GM19240 (cell line): ENCODE data around the gene ASPHD1.
"Not testable (repeated sequence)": the region's sequence is repeated elsewhere in the genome, so short reads cannot be mapped to it uniquely, and the experiment has no call there.

Source experiments
- DNase-seq: peaks from one replicate; pipeline ENCODE4 v3.0.0; 2011; ENCODE audit warnings: low spot score; ENCODE audit not compliant: insufficient read length

The ASPHD1 gene

DNA sequence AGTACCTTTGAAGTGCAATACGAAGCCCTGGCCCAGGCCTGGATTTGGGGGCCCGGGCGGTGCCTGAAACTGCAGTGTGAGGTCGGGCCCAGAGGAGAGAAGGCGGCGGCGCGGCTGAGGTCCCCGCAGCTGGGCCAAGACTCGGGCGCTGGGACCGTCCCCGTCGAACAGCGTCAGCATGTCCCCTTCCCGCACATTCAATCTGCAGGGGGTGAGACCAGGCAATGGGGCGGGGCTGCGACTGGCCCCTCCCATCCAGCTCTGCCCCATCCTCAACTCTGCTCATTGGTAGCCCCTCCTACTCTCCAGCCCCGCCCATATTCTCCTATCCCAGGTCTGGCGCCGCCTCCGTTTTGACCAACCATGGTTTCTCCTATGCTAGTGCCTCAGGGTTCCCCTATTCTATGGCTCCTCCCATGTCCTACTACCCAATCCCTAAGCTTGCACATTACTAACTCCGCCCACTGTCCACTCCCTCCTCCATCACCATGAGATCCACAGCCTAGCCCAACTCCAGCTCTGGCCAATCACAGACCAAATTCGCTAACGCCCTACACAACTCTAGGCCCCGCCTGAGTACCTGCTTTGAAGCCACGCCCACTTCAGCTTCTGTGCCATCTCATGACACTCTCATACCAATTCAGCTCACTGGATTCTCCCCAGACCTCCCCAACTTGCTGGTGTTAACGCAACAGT, 22.9 kb upstream of the ASPHD1 start:
- DNase-seq: no peak

DNA sequence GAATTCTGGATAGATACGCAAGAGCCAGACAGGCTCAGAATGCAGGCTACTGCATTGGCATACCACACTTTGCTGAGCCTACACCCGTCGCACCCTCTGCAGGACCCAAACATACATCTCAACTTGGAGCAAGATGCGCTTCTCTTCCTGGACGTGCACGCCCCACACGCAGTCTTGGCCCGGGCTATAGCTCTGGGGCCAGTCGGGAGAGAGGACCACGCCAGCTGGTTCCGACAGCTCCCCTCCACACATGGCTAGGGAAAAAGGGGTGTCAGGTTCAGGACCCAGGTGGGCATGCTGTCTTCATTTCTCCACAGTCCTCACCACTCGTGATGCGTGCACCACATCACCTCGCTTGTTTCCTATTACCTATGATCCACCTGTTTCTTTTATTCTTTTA, 22.1 kb upstream of the ASPHD1 start:
- DNase-seq: no peak

DNA sequence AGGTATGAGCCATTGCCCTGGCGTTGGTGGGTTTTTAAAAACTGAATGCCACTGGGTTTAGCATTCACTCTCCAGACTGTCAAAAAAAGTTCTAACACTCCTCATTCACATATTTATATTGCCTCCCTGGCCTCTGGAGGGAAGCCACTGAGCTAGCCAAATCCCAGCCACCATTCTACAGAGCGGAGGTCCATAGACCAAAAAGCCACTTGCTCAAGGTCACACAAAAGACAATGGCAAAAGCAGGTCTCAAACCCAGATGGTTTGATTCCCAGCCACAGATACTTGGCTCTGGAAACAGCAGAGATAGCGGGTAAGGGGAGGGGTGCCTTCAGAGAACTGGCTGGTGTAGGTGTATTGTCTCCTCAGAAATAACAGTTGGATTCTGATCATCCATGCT, 19.2 kb upstream of the ASPHD1 start:
- no peak for DNase-seq

DNA sequence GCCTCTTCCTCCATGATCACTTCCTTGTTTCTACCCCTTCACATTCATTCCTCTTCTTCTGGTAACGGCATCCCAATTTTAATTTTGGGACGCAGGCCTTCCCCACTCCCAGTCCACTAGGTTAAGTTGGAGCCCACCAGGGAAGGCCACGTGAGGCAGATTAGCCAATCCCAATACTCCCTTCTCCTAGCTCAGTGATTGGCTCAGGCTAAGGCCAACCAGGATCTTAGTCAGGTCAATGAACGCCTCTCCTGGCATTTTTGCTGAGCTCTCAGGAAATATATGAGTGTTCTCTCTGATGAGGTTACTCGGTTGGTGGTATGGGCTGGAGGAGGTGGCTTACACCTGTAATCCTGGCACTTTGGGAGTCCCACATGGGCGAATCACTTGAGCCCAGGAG, 16.3 kb upstream of the ASPHD1 start:
- DNase-seq: no peak

DNA sequence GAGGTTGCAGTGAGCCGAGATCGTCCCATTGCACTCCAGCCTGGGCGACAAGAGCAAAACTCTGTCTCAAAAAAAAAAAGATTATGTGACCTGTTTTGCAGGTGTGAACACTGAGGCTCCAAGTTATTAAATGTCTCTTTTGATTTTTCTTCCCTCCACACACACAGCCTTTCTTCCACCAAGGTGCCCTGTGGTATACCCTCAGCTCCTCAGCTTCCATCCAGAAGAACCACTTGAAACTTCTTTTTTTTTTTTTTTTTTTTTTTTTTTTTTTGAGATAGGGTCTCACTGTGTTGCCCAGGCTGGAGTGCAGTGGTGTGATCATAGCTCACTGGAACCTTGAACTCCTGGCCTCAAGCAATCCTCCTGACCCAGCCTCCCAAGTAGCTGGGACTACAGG, 10.9 kb upstream of the ASPHD1 start:
- DNase-seq: not testable (repeated sequence)

DNA sequence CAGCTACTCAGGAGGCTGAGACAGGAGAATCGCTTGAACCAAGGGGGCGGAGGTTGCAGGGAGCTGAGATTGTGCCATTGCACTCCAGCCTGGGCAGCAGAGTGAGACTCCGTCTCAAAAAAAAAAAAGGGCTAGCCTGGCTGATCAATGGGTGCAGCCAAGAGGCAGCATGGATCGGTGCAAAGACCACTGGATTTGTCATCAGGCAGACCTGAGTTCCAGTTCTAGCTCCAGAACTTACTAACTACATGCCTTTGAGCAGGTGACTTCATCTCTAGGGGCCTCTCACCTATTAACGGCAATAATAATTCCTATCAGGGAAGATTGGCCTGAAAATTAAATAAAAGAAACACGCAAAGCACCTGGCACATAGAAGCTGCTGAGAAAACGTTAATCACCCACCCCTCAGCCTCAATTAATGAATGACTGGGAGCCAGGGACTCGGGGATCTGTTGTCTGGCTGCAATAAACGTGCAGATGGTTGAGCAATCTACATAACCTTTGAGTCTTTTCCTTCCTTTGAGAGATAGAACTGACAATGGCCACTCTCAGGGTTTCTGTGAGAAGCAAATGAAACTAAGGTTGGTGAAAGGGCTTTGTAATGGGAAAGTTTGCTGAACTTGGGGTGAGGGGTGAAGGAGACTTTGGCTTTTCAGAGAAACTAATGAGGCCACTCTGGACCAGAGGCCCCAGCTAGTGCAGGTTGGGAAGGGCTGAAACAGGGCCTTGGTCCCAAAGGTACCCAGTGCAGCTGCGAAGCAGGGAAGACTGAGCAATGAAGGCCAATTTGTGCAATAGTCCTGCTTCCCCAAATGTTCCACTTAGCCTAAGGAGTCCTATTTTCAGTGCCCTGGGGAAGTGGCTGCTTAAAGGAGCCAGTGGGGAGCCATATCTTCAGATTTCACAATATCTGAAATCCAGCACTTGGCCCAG, 8.5 kb upstream of the ASPHD1 start:
- DNase-seq: no peak

DNA sequence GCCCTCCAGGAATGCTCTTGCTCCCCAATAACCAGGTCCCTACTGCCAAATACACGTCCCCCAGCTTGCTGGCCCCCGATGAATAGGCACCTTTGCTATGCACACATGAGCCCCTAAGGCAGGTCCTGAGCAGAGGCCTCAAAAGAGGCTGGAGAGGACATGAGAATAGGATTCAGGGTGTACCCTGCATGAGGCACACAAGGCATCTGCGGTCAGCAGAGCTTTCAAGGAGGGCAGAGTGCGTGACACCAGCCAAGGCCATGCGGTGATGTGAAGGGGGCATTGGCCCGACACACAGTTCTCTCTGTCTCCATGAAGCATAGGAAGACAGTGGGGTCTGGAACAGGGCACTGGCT, 7.9 kb upstream of the ASPHD1 start:
- no peak for DNase-seq

DNA sequence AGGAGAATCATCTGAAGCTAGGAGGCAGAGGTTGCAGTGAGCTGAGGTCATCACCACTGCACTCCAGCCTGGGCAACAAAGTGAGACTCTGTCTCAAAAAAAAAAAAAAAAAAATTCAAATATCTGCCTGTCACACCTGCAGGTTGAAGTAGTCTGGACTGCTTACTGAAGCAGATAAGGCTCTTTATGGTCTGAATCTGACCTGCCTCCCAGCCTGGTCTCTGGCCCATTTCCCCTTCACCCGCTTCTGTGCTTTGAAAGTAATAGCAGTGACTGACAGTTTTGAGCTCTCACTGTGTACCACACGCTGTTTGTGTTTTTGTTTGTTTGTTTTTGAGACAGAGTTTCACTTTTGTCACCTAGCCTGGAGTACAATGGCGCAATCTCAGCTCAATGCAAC, 6.7 kb upstream of the ASPHD1 start:
- DNase-seq: no peak

DNA sequence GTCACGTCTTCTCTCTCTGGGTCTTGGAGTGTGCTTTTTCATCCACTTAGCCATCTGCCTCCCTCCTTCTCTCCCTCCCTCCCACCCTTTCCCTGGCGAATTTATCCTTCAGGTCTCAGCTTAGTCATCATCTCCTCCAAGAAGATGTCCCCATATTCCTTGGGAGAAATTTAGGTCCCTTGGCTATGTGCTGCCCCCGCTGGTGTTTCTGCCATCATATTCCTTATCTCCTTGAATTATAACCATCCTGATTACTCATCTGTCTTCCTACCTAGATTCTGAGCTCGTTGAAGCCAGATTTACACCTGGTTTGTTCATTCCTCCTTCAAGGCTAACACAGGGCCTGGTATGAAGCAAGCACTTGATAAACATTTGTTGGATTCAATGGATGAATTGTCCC, 5.9 kb upstream of the ASPHD1 start:
- DNase-seq: no peak

DNA sequence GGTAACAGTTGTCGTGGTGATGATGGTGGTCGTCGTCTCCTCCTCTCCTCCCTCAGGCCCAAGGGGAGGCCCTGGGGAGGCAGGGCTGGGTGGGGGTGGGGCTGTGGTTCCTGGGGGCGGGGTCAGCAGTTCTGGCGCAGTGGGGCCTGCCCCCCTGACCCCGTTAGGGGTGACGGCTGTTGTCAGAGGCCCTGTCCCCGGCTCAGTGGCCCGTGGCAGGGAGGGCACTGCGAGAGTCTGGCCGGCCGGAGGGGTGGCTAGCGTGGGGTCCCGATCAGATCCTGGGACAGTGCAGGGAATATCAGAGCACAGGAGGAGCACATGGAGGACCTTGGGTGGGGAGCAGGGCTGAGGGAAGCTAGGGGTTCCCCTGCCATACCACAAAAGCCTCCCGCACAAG, 3.4 kb upstream of the ASPHD1 start:
- DNase-seq: no peak

DNA sequence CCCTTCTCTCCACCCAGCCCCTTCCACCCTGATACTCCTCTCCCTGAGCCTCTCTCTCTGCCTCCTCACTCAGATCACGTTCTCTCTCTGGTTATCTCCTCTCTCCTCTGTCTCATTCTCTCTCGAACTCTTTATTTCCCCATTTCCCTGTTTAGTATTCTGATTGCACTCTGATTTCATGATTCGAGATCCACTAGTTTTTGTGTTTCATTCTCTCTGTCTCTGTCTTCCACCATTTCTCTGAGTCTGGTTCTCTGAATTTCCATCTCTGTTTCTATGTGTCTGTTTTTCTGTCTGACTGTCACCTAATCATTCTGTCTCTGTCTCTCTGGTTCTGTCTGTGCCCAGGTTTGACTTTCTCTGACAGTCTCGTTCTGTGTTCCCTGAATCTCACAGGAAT, 3.0 kb upstream of the ASPHD1 start:
- DNase-seq: no peak

DNA sequence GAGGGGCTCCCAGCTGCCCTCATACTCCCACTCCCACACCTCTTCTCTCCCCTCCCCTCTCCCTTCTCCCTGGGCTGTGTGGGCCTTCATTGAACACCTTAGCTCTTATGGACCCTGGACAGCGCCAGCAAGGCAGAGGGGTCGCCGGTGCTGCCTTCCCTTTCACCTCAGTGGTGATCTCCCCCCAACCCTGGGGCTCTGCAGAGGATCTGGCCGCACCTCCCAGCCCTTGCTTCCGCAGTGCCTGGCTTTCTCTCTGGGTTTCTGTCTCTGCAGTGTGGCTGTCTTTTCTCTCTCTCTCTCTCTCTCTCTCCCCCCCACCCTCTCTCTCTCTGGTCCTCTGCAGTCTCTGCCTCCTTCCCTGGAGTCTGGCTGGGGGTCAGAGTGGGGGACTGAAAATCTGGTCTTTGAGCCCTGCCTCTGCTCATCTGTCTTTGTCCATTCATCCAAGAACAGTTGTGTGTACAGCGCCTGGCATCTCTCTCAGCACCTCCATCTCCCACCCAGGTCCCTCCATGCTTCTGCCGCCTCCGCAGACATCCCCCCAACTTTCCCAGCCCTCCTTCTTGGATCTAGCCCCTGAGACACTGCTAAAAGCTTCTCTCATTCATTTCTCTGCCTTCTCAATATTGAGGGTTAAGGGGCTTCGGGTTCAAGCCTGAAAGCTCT, 2.0 kb upstream of the ASPHD1 start:
- DNase-seq: no peak

DNA sequence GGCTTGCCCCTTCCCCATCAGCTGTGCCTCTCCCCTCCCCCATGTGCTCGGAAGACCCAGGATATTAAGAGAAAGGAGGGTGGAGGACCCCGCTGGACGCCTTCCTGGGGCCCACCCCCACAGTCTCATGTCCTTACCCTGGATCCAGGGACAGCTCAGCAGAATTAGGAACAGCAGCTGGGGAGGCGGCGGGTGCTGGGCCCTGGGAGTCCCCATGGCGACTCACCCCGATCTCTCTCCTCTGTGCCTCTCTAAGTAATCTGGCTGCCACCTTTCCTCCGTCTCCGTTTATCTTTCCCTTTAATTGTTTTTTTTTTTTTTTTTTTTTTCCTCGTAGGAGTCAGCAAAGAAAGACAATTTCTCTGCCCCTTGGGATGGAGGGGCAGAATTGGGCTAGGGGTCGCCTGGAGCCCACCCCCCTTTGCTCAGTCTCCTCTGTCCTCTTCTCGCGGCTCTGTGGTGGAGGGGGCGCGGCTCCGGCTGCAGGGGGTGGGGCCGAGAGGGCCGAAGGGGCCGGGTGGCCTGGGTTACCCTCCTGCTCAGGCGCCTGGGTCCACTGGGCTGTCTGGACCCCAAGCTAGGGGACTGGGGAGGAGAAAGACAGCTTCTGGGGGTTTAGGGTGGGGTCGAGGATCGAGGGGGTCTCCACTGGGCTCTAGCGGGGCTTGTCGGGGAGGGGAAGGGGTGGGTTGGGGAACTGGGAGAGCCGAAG, 1.3 kb upstream of the ASPHD1 start:
- no peak for DNase-seq

DNA sequence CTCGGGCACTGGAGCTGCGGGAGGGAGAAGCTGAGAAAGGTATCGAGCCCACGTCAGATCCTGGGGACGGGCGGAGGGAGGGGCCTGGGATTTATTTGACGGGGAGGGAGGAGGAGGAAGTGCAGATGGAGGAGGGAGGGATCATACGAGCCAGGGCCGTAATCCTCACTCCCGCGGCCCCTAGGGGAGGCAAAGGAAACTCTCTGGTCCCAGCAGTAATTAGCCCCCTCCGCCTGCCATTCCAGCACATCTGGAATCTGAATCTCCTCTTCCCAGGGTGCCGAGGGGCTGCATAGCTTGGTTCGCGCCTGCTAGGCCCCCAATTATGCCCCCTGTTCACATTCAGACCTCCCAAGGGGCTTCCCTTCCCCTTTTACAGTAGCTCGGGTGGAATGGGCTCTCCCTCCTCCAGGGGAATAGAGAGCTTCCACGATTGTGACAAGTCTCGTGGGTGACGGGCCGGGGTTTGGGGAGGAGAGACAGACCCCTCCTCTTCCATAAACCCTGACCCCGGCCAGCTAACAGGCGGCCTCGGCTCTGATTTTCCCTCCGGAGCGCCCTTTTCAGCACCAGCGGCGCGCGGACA, 679 bp upstream of the ASPHD1 start, which contains the start of gene SEZ6L2:
Gene SEZ6L2 (minus strand): TSS at position 35 of the 586 bp plus-strand sequence. CDS start 531 bp downstream, outside the sequence.
- DNase-seq: no peak

DNA sequence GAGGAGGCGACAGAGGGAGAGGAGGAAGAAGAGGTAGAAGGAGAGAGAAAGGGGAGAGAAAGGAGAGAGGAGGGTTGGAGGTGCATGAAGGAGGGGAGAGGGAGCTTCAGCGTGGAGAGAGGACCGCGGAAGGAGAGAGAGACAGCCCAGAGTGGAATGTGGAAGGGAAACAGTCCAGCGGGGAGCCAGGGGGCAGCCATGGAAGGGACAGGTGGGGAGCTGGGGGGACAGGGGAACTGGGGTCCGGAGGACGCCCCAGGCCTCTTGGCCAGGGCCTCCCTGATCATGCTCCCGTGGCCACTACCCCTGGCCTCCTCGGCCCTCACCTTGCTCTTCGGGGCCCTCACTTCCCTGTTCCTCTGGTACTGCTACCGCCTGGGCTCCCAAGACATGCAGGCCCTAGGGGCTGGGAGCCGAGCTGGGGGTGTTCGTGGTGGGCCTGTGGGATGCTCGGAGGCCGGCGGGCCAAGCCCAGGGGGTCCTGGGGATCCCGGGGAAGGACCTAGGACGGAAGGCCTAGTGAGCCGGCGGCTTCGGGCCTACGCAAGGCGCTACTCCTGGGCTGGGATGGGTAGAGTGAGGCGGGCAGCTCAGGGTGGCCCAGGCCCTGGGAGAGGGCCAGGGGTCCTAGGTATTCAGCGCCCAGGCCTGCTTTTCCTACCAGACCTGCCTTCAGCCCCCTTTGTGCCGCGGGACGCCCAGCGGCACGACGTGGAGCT, 759 bp downstream of the ASPHD1 start:
- DNase-seq: no peak

DNA sequence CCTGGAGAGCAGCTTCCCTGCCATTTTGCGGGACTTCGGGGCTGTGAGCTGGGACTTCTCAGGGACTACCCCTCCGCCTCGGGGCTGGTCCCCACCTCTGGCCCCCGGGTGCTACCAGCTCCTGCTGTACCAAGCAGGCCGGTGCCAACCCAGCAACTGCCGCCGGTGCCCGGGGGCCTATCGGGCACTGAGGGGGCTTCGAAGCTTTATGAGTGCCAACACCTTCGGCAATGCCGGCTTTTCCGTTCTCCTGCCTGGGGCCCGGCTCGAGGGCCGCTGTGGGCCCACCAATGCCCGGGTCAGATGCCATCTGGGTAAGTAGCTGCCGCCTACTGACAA, 1.3 kb downstream of the ASPHD1 start:
- DNase-seq: no peak

DNA sequence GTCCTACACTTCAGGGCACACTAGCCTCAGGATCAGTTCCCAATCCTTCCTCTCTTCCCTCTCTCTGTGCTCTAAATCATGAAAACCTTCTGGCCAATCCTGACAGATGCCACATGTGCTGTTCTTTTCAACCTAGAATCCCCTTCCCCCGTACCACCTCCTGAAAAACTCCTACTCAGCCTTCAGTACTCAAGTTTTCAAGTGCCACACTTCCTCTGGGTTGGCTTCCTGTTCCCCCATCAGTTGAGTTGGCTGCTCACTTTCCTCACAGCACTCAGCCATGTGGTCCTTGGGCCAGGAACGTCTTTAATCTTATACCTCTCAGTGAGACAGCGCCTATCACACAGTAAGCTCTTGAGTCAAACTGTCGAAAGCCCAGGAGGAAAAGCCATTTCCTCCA, 3.3 kb downstream of the ASPHD1 start:
- DNase-seq: no peak

DNA sequence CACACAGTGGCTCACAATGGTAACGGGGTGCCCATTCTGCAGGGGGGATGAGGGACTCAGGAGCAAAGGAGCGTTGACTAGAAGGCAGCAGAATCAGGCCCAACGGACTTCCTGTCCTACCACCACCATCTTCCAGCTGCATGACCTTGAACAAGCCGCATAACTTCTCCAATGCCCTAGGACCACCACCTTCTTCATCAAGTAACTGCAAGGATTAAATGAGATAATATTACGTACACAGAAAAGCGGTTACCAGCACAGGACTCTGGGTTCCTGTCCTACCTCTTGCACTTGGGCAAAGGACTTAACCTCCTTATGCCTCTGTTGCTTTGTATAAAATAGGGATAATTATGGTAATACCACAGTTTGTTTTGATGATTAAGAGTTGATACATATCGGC, 4.7 kb downstream of the ASPHD1 start:
- DNase-seq: no peak

DNA sequence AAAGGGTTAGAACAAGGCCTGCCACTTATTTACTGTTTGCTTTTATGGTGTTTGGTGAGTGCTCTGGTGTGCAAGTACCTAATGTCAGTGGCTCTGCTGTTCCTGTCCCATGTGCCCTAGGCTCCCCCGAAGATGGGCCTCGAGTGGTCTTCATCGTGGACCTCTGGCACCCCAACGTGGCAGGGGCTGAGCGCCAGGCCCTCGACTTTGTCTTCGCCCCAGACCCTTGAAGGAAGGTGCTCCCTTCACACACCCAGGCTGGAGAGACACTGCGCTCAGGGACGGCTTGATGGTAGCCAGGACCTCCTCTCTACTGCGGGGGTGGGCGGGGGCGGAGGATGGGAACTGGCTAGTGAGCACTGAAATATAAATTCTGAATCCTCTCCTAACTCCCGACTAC, 5.4 kb downstream of the ASPHD1 start:
- DNase-seq: no peak

DNA sequence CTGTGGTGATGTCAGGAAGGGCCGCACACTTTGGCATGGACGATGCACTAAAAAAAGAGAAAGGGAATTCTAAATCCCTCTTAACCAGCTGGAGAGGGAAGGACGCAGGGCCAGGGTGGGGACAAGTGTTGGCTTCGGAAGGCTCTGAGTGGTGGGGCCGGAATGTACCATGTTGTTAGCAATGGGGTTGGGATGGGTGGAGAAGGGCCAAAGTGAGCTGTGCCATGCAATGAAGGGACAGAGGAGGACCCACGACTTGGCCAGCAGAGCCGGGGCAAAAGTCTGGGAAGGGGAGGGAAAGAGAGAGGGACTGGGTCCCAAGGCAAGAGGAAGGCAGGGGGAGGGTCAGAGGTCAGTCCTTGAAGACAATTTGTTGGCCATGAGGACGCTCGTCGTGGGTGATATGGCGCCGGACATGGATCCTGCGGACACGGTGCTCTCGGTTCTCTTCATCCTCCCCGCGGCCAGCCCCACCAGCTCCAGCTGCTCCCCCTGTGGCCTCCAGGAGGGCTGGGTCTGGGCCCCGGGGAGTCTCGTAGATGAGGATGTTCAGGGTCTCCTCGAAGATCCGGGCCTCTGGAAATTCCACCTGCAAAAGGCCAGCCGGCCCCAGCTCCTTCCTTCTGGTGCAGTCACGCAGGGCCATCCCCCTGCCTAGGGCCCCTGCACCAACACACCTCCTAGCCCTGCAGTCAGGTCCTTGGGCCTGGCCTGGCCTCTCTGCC, 6.4 kb downstream of the ASPHD1 start:
- no peak for DNase-seq
